Measurements from ENCODE around the gene GPR137C.

GPR137C gene, protein sequence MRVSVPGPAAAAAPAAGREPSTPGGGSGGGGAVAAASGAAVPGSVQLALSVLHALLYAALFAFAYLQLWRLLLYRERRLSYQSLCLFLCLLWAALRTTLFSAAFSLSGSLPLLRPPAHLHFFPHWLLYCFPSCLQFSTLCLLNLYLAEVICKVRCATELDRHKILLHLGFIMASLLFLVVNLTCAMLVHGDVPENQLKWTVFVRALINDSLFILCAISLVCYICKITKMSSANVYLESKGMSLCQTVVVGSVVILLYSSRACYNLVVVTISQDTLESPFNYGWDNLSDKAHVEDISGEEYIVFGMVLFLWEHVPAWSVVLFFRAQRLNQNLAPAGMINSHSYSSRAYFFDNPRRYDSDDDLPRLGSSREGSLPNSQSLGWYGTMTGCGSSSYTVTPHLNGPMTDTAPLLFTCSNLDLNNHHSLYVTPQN

DNA sequence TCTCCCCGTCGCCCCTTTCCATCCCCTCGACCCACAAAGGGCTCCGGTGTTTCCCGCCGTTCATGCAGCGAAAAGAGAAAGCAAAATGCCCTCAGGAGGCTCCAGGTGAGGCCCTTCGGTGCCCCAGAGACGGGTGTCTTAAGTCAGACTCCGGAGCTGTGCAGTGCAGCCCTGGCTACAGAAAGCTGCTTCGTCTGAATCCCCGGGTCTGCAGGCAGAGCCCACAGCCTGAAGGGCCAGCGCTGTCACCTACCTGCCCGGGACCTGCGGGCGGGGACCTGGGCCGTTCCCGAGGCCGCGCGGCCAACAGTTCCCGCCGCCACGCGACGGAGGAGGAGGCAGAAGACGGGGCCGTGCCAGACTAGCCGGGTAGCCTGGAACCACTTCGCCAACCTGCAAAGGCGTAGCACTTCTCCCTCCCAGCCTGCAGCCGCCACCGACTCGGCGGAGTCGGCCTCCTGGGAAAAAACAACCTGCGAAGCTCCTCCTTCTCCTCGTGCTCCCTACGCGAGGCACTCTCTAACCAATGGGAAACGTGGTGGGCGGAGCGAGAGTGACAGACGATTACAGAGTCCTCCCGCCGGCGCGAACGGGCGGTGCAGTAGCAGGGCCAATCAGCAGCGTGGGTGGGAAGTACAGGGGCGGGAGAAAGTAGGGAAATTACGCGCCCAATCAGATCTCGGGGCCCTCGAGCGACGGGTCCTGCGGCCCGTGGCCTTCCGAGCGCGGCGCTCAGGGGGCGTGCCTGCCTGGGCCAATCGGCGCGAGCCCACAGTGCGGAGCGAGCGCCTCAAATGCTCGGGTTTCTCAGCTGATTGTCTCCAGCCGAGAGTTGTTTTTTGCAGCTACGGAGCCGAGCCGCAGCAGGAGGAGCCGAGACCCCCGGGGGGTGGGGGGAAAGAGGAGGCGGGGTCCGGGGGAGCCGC, at the start of gene GPR137C, which contains the start of gene TXNDC16:
Gene GPR137C, plus strand, starts transcription at position 774 of the 926 bp plus-strand sequence. CDS start 312 bp downstream, outside the sequence.
Gene TXNDC16, minus strand, starts transcription at position 443 of the 926 bp plus-strand sequence. CDS start 8,948 bp downstream, outside the sequence.
- peak; percentile 99 for DNase-seq (ENCODE audit: low read depth)
- peak within 1 kb of the TSS; percentile 72 for H3K4me3 ChIP-seq (ENCODE audit: low read length)
- TF ChIP-seq CTCF (conservative IDR thresholded peaks at IDR 0.05; ENCODE audit: low read depth, low read length): no peak

- H3K4me3 ChIP-seq (ENCODE audit: low read length): no peak overlapping the region
- no peak for DNase-seq (ENCODE audit: low read depth)
- TF ChIP-seq CTCF (conservative IDR thresholded peaks at IDR 0.05; ENCODE audit: low read depth, low read length): no peak
These were observed 39.4 kb upstream of the GPR137C start for GRCh38 chr14:52513249-52513648.

DNA sequence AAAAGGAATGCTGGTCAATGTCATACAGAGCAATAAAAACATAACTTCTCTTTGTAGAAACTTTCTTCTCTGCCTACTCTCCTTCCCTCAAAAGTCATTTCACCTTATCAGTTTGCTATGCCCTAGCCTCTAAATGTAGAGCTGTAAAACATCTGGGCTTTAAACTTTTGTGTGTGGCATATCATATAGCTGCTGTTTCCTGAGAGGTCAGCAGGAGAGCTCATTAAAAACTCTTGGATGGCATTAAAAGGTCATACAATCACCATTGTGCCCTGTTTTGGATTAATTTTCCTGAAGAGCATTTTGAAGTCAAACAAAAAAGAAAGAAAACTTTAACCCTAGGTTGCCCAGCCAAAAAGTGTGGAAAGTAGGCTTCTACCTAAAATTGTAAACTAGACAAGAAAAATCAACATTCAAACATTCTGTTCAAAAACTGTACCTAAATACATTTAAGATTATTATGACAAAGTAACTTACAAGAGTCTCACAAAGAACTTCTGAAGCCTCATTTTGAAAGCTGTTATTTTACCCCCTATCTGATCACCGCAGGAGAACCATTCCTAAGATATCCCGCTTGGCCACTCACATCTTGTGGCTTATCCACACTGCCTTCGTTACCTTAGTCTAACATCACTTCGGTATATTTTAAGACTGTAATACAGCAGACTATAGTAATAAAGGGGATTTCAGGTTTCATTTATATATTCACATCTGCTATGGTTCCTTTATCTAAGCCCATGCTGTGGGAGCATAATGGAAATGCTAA, 38.4 kb upstream of the GPR137C start:
- DNase-seq (ENCODE audit: low read depth): no peak
- TF ChIP-seq CTCF (conservative IDR thresholded peaks at IDR 0.05; ENCODE audit: low read depth, low read length): no peak
- H3K4me3 ChIP-seq (ENCODE audit: low read length): no peak overlapping the region

DNA sequence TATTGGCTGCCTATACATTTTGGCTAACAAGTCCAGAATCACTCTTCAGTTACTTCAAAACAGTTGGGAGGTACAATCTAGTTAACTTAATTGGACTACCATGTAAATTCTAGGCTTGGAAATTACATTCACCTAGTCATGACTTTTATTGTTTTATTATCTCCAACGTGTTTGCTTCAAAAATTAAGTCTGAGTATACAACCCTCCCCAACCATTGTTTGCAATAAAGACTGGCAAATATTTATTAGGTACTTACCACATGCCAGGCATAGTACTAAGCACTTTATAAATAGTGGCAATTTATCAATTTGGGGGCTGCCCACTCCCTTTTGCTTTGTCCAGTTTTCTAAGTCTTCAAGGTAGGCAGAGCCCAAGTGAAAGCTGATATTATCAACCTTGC, 30.6 kb upstream of the GPR137C start:
- H3K4me3 ChIP-seq (ENCODE audit: low read length): no peak overlapping the region
- TF ChIP-seq CTCF (conservative IDR thresholded peaks at IDR 0.05; ENCODE audit: low read depth, low read length): no peak
- DNase-seq (ENCODE audit: low read depth): no peak

- DNase-seq (ENCODE audit: low read depth): no peak
- no peak for TF ChIP-seq CTCF (conservative IDR thresholded peaks at IDR 0.05; ENCODE audit: low read depth, low read length)
These were observed 29.9 kb upstream of the GPR137C start for GRCh38 chr14:52522581-52523345.

DNA sequence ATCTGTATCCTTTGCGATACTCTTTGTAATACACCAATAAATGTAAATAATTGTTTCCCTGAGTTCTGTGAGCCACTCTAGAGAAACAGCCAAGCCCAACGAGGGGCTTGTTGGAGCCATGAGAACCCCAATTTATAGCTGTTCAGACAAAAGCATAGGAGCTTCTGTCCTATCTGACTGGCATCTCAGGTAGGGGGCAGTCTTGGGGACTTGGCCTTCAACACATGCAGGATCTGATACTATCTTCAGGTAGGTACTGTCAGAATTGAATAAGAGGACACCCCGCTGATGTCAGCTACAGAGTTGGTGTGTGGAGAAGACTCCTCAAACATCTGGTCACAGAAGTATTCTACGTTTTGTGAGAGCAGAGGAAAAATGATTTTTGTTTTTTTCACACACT, 25.6 kb upstream of the GPR137C start:
- no peak for TF ChIP-seq CTCF (conservative IDR thresholded peaks at IDR 0.05; ENCODE audit: low read depth, low read length)
- no peak overlapping the region for H3K4me3 ChIP-seq (ENCODE audit: low read length)

More at GRCh38 chr14:52522581-52523345, 29.9 kb upstream of the GPR137C start:
- no peak overlapping the region for H3K4me3 ChIP-seq (ENCODE audit: low read length)

More for the DNA sequence above, 25.6 kb upstream of the GPR137C start:
- DNase-seq (ENCODE audit: low read depth): no peak

Data from retinal pigment epithelial cell (primary cell).